Lower leg skin (tissue), 3 donors: ENCODE data around the gene TCP11.

Experiments used
- POLR2A ChIP-seq, 2 donors: fragments of 450-650 bp; IDR thresholded peaks; one replicate each; pipeline ENCODE4 v1.6.1; 2016 to 2017; ENCODE audit warnings: antibody characterized with exemption in 2 of 2, mild to moderate bottlenecking in 1 of 2, moderate library complexity in 1 of 2
- TF ChIP-seq, protein P1 (sequence below), 3 donors: fragments of 450-650 bp; IDR thresholded peaks; one replicate each; pipeline ENCODE4 v1.5.1; 2016; ENCODE audit warnings: antibody characterized with exemption in 3 of 3, mild to moderate bottlenecking in 3 of 3, moderate library complexity in 2 of 3

DNA sequence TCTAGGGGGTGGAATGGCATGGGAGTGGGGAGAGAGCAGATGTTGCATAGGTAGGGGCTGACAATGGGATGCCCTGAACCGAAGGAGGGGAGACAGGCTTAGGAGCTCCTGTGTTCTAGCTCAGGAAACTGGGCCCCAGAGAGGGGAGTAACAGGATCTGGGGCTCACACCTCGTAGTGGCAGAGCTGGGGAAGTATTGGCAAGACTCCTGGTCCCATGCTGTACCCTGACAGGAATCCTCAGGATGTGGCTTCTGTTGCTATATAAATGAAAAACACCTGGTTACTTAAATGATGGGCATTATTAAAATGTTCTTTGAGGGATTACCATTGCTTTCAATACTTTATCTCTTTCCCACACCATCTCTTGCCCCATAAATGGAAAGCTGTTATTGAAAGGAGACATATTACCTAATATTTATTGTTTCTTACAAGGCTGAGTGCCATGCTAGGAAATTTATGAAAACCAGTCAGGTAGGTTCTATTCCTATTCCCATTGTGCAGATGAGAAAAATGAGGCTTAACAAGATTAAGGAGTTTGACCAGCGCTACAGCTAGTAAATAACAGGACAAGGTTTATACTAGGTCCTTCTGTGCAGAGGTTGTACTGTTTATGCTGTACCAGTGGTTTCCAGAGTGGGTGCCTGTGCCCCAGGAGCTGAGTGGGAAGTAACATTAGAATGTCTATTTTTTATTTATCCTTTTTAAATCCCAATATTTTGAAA lies 35.3 kb upstream of the TCP11 start:
- TF ChIP-seq POLR2A (IDR thresholded peaks at IDR 0.05): no peak
- TF ChIP-seq, protein P1, sequence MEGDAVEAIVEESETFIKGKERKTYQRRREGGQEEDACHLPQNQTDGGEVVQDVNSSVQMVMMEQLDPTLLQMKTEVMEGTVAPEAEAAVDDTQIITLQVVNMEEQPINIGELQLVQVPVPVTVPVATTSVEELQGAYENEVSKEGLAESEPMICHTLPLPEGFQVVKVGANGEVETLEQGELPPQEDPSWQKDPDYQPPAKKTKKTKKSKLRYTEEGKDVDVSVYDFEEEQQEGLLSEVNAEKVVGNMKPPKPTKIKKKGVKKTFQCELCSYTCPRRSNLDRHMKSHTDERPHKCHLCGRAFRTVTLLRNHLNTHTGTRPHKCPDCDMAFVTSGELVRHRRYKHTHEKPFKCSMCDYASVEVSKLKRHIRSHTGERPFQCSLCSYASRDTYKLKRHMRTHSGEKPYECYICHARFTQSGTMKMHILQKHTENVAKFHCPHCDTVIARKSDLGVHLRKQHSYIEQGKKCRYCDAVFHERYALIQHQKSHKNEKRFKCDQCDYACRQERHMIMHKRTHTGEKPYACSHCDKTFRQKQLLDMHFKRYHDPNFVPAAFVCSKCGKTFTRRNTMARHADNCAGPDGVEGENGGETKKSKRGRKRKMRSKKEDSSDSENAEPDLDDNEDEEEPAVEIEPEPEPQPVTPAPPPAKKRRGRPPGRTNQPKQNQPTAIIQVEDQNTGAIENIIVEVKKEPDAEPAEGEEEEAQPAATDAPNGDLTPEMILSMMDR (IDR thresholded peaks at IDR 0.05): no peak
